Endothelial cell of umbilical vein (primary cell): Measurements from ENCODE around the gene OR6N2. TPM values are rescaled to one million over a fixed set of nuclear protein-coding genes. Genes with fewer than 3 reads are reported as not detected.

ENCODE experiments used
- BruUV-seq: library from RNA; stranded (reverse); fragments of 400-500 nt; replicated peaks from 2 replicates; lab custom pipeline; 2021; lab: Mats Ljungman, UMichigan
- CTCF ChIA-PET: fragments of 300-600, 350-600 bp; sonication (Branson Sonifier 250); formaldehyde crosslinking; loops from one replicate; lab custom pipeline; 2021; ENCODE audit warnings: antibody characterized with exemption, inconsistent platforms; lab: Charles Lee
- POLR2A ChIA-PET: fragments of 300-600, 350-600 bp; sonication (Branson Sonifier 250); formaldehyde crosslinking; loops from one replicate; lab custom pipeline; 2021; ENCODE audit warnings: antibody characterized with exemption, inconsistent platforms; lab: Charles Lee
- DNase-seq: peaks from one replicate; pipeline ENCODE4 v3.0.0-alpha.2; 2011; ENCODE audit warnings: low read depth, low spot score
- FAIRE-seq: peaks from 2 replicates; lab custom pipeline; 2011; peaks lifted over from hg19 to GRCh38; lab: Jason Lieb, UNC
- H2AFZ ChIP-seq: 2 replicates; pipeline ENCODE4 v1.6.0; 2012; ENCODE audit warnings: low read depth, low read length, control low read depth, inconsistent platforms
- H3K27ac ChIP-seq: 2 replicates; pipeline ENCODE4 v1.5.1; 2011; ENCODE audit warnings: low read depth, mild to moderate bottlenecking, control low read depth, low read length, moderate library complexity; ENCODE audit not compliant: insufficient read depth
- H3K27me3 ChIP-seq, 2 experiments: 2 replicates each; pipeline versions ENCODE4 v1.6.0 to v1.6.1; 2011; ENCODE audit warnings: low read length in 2 of 2, mixed read lengths in 1 of 2; ENCODE audit not compliant: control insufficient read depth in 2 of 2, insufficient read depth in 2 of 2
- H3K36me3 ChIP-seq, 2 experiments: 2 replicates in 1 of 2; 3 replicates in 1 of 2; pipeline ENCODE4 v1.5.1; 2011; ENCODE audit warnings: low read length in 2 of 2, mild to moderate bottlenecking in 1 of 2, moderate library complexity in 1 of 2; ENCODE audit not compliant: control insufficient read depth in 2 of 2, insufficient read depth in 2 of 2; ENCODE audit errors: extremely low read depth in 1 of 2
- H3K4me1 ChIP-seq: 3 replicates; pipeline ENCODE4 v1.5.1; 2011; ENCODE audit warnings: mild to moderate bottlenecking, low read length; ENCODE audit not compliant: control insufficient read depth, insufficient read depth; ENCODE audit errors: extremely low read depth
- H3K4me2 ChIP-seq: 2 replicates; pipeline ENCODE4 v1.6.1; 2011; ENCODE audit warnings: low read length, control low read depth, mixed read lengths; ENCODE audit not compliant: insufficient read depth
- H3K4me3 ChIP-seq, 3 experiments: fragments of 200-600 bp in 1 of 3; sonication (generic), shearing (Covaris generic) in 1 of 3; replicated peaks in 1 of 3; 2 replicates each; pipeline ENCODE4 v1.5.1; 2011 to 2016; ENCODE audit warnings: control low read depth in 3 of 3, low read length in 3 of 3, mild to moderate bottlenecking in 2 of 3, inconsistent platforms in 1 of 3, low read depth in 1 of 3, moderate library complexity in 1 of 3; ENCODE audit not compliant: insufficient read depth in 1 of 3
- H3K79me2 ChIP-seq: 2 replicates; pipeline ENCODE4 v1.6.0; 2012; ENCODE audit warnings: low read length, inconsistent platforms; ENCODE audit not compliant: control insufficient read depth, insufficient read depth
- H3K9ac ChIP-seq: replicated peaks from 2 replicates; pipeline ENCODE3; 2011; ENCODE audit warnings: low read length, control low read depth; ENCODE audit not compliant: insufficient read depth; ENCODE audit errors: extremely low read depth
- H3K9me1 ChIP-seq: replicated peaks from 3 replicates; pipeline ENCODE4 v1.6.0; 2011; ENCODE audit warnings: mild to moderate bottlenecking, low read length; ENCODE audit not compliant: control insufficient read depth, insufficient read depth; ENCODE audit errors: extremely low read depth
- H3K9me3 ChIP-seq: replicated peaks from 2 replicates; pipeline ENCODE4 v1.5.1; 2012; ENCODE audit warnings: low read length, inconsistent platforms; ENCODE audit not compliant: control insufficient read depth, insufficient read depth
- H4K20me1 ChIP-seq: replicated peaks from 2 replicates; pipeline ENCODE3; 2011; ENCODE audit warnings: mild to moderate bottlenecking, low read length; ENCODE audit not compliant: control insufficient read depth, insufficient read depth; ENCODE audit errors: extremely low read depth
- CTCF ChIP-seq, 2 donors: IDR thresholded peaks; 1 replicate in 1 of 2; 2 replicates in 1 of 2; pipeline ENCODE4 v1.5.1; 2011; ENCODE audit warnings: low read length in 2 of 2, mild to moderate bottlenecking in 2 of 2, moderate library complexity in 2 of 2, control low read depth in 1 of 2, inconsistent platforms in 1 of 2, low read depth in 1 of 2; ENCODE audit not compliant: insufficient read depth in 1 of 2; ENCODE audit errors: extremely low read depth in 1 of 2
- EZH2 ChIP-seq: IDR thresholded peaks from 2 replicates; pipeline ENCODE4 v1.6.1; 2012; ENCODE audit warnings: borderline replicate concordance, low read depth, mild to moderate bottlenecking, moderate library complexity, low read length, inconsistent platforms; ENCODE audit not compliant: severe bottlenecking
- FOS ChIP-seq: IDR thresholded peaks from 2 replicates; pipeline ENCODE4 v1.6.1; 2011; ENCODE audit warnings: mild to moderate bottlenecking, low read length, moderate library complexity, borderline replicate concordance; ENCODE audit not compliant: insufficient read depth
- GATA2 ChIP-seq: IDR thresholded peaks from 2 replicates; pipeline ENCODE4 v1.7.0; 2011; ENCODE audit warnings: low read depth, mild to moderate bottlenecking, moderate library complexity, mixed read lengths, low read length; ENCODE audit not compliant: insufficient read length, insufficient read depth
- JUN ChIP-seq: IDR thresholded peaks from 2 replicates; pipeline ENCODE4 v1.6.1; 2011; ENCODE audit warnings: borderline replicate concordance, low read depth; ENCODE audit not compliant: insufficient read length, insufficient read depth
- MAX ChIP-seq: IDR thresholded peaks from 2 replicates; pipeline ENCODE4 v1.6.1; 2011; ENCODE audit not compliant: insufficient read depth, insufficient read length
- MYC ChIP-seq: IDR thresholded peaks from one replicate; pipeline ENCODE4 v1.6.1; 2011; ENCODE audit warnings: mild to moderate bottlenecking, low read depth, low read length
- POLR2A ChIP-seq: IDR thresholded peaks from 2 replicates; pipeline ENCODE4 v1.6.1; 2012; ENCODE audit warnings: low read depth, mild to moderate bottlenecking, control low read depth, low read length
- POLR2AphosphoS5 ChIP-seq: IDR thresholded peaks from 2 replicates; pipeline ENCODE4 v1.6.1; 2012; ENCODE audit warnings: low read depth, mild to moderate bottlenecking, control low read depth, low read length, moderate library complexity; ENCODE audit not compliant: insufficient read depth
- dilution Hi-C: fragments of 300-500 bp; cut with MboI; formaldehyde crosslinking; loops from one replicate; pipeline ENCODE4 v1.15.0; 2019; ENCODE audit warnings: low sequenced_read_pairs; ENCODE audit not compliant: extremely low pct_ligation_motif_present
- intact Hi-C: fragments of 100-400 bp; cut with micrococcal nuclease; formaldehyde crosslinking; loops from one replicate; pipeline ENCODE4 v1.10.0; 2022
- polyA plus RNA-seq, 4 experiments: library from polyadenylated mRNA; depleted of rRNA in 3 of 4; stranded (reverse) in 3 of 4; unstranded in 1 of 4; fragments of >200 nt; gene quantifications; 2 replicates each; pipeline versions ENCODE4 v1.2.1 to v1.2.3, GENCODE V29; 2011 to 2012; ENCODE audit warnings: missing spikeins in 1 of 4
- total RNA-seq: library from RNA; stranded (reverse); gene quantifications from 2 replicates; pipeline ENCODE4 v1.2.3, GENCODE V29; 2021

Gene OR6N2
- total and polyA plus RNA-seq, 2 donors (not counting 3 experiments of a cell fraction or from before 2014, with no cell fraction given): not detected

- Histone ChIP-seq H3K4me3 (no peak overlapping the region), H3K4me2 (no peak overlapping the region), H3K36me3 (no peaks in the 10 kb centered on the region), H2AFZ (no peak overlapping the region), H3K9ac (no peak overlapping the region), H4K20me1 (no peaks in the 10 kb centered on the region), H3K27me3 (no peaks in the 10 kb centered on the region), H3K9me1 (no peaks in the 10 kb centered on the region), H3K9me3 (no peaks in the 10 kb centered on the region), H3K79me2 (no peaks in the 10 kb centered on the region), H3K27ac (no peak overlapping the region), H3K4me1 (no peaks in the 10 kb centered on the region)
- FAIRE-seq: no peak
- no peak for DNase-seq
- POLR2A ChIA-PET: no interaction called here
- BruUV-seq: no TSS peak
- dilution Hi-C loops (no loop called here), intact Hi-C loops (no loop called here)
- TF ChIP-seq GATA2 (no peak), FOS (no peak), JUN (no peak), POLR2AphosphoS5 (no peak)
- CTCF ChIA-PET: no interaction called here
These were observed 28.9 kb upstream of the OR6N2 start for GRCh38 chr1:158809862-158810261.

GRCh38 chr1:158809256-158809655, 28.3 kb upstream of the OR6N2 start:
- Histone ChIP-seq H3K36me3 (no peaks in the 10 kb centered on the region), H3K9me1 (no peaks in the 10 kb centered on the region), H3K79me2 (no peaks in the 10 kb centered on the region), H3K9ac (no peak overlapping the region), H3K27ac (no peak overlapping the region), H3K4me2 (no peak overlapping the region), H2AFZ (no peak overlapping the region), H3K9me3 (no peaks in the 10 kb centered on the region), H3K27me3 (no peaks in the 10 kb centered on the region), H4K20me1 (no peaks in the 10 kb centered on the region), H3K4me3 (no peak overlapping the region), H3K4me1 (no peaks in the 10 kb centered on the region)
- no peak for DNase-seq
- no peak for TF ChIP-seq FOS
- TF ChIP-seq POLR2AphosphoS5: no peak
- TF ChIP-seq EZH2: no peak
- TF ChIP-seq CTCF (IDR thresholded peaks at IDR 0.05; ENCODE audit: extremely low read depth in 1 of 2, insufficient read depth in 1 of 2, low read depth in 1 of 2, low read length in 2 of 2): no peak
- no peak for TF ChIP-seq POLR2A
- TF ChIP-seq MYC: no peak
- no peak for TF ChIP-seq MAX
- TF ChIP-seq GATA2: no peak
- TF ChIP-seq JUN: no peak
- ChIA-PET POLR2A (no interaction called here), CTCF (no interaction called here)
- no peak for FAIRE-seq
- no TSS peak for BruUV-seq
- dilution Hi-C loops: no loop called here
- intact Hi-C loops: no loop called here
